ENCODE measurements around the gene PPP1CC.

The PPP1CC gene

DNA sequence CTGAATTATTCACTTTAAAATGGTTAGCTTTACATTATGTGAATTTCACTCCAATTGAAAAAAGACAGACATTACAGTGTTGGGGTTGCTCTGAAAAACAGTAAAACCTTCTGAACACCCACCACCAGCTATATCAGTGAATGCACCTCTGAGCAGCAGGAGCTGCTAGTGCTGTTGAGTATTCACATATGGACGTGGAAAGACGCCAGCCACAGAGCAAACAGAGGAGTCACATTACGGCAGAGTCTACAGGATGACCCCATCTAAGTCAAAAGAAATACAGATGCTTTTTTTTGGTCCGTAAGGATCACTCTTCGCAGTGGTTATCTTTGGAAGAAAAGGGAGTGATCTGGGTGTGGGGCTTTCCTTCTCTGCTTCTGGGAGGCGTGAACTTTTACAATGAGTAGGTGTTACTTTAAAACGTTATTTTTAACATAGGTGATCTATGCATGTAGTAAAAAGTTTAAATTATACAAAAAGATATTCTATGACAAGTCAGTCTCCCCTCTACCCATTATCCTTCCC lies 58.3 kb downstream of the PPP1CC start:
- DNase-seq, result no peak

DNA sequence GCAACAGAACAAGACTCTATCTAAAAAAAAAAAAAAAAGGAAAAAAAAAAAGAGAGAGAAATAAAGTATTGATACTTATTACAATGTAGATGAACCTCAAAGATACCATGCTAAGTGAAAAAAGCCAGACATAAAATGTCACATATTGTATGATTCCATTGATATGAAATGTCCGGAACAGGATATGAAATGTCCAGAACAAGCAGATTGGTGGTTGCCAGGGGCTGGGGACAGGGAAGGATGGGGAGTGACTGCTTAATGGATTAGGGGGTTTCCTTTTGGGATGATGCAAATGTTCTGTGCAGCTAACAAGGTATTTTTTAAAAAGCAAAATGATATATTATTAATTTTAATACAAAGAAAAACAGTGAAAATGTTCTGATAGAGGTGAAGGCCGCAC lies 58.8 kb downstream of the PPP1CC start:
- no peak for DNase-seq

DNA sequence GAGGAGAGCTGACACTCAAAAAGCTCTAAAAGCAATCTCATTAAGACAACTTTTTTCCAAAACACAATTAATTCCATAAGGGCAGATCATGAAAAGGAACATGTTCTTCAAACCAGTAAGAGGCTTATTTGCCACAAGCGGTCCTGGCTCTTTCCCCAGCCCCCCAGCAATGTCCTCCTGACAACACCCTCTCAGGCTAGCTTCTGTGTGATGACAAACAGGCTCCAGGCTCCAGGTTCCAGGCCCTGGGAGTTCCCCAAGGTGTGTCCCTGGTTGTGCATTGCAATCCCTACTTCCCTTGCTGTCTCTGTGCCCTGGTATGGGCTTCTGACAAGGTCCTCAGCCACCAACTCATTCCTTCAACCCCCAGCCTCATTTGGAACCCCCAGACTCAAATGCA lies 62.7 kb downstream of the PPP1CC start:
- DNase-seq, result no peak

DNA sequence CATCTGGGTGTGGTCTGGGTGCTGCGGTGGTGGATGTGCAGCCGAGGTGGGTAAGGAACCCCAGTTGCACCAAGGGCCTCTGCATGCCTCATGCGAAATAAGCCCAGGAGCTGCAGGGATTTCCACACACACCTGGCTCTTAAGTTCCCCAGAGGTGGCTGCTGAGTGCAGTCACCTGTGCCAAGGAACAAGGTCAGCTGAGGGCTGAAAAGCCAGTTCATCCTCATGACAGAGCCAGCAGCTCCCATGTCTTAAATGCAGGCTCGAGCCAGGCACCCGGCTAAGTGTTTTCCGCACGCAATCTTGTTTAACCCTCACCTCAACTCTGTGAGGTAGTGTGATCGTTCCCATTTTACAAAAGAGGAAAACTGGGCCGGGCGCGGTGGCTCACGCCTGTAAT lies 63.5 kb downstream of the PPP1CC start:
- DNase-seq, result no peak

DNA sequence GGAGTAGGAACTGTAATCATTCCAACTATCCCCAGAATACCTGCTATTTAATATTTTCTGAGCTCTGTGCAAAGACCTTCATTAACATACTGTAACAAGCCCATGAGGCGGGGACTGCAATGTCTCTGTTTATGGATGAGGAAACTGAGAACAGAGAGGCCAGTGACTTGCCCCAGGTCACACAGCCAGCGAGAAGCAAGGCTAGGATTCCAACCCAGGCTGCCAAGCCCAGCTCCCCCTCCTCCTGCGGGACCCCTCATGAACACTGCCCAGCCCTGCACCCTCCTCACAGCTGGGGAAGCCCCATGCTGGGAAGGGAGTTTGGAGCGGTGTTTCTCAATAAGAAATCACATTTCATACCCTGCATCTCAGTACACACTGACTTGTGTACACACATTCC lies 64.7 kb downstream of the PPP1CC start:
- DNase-seq, result no peak

DNA sequence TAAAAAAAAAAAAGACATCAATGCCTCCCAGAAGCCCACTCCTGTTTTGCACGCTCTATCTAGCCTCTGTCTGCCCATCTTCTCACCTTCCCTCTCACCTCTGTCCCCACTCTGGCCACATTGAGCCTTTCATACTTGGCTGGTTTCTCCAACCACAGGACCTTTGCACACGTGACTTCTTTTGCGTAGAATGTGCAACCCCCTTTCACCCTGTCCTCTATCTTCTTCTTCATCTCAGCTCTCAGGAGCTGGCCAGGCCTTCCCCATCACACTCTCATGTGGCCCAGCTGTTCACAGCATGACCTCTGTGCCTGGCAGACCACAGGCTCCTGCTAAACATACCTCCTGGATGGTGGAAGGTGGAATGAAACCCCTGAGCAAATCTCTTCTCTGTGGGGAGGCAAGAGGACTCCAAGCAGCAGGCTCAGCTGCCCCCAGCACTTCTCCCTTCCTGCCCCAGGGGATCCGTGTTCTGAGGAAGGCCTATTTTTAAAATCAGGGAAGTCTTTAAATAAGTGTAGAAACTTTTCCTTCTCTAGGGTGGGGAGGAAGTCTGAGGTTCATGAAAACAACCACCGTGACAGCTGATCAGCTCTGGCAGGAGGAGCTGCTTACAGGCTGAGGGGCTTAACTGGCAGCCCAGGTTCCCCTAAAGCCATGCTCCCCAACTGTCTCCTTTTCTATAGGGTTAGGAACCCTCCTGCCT lies 65.3 kb downstream of the PPP1CC start:
- no peak for DNase-seq

DNA sequence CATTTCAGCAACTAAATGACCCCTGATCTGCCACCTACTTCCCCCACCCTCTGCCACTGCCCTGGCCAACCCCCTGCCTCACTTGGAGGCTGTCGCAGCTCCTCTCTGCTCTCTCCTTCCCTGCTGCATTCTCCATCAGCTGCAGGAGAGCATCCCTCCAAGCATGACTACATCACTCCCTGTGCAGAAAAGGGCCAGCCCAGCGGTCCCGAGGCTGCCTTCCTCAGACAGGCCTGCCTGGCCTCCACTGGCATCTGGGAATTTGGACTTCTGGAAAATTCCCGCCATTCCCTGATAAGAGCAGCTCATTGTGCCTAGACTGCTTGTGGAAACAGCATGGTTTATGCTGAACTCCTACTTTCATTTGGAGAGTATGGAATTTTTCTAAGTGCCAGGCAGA lies 66.5 kb downstream of the PPP1CC start:
- no peak for DNase-seq

DNA sequence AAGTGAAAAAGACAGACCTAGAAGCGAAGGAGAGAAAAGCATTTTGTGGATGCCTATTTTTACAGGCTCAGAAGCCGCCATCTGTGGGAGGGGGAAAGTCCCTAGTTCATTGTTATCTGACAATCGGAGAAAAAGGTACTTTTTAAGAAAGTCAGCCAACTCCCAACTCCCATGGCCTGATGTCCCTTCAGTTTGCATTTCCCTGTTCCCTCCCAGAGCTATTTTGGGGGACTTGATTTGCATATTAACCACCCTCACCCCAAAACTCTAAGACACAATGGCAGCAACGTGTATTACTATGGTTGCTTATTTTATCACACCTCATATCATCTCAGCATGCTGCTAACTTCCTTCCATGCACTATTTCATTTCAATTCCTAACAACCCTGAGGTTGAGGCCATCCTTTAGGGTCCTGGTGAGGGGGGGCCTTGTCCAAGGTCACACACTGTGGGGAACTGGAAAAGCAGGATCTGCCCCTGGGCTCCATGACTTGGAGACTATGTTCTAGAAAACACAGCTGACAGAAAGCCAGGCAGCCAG lies 72.5 kb downstream of the PPP1CC start:
- DNase-seq, result no peak
